NCI-H1694 treated with DMSO at 0.1 percent for 48 hours (cell line): ENCODE measurements around the gene FAM83F.
"Not testable (repeated sequence)": the region's sequence is repeated elsewhere in the genome, so short reads cannot be mapped to it uniquely, and the experiment has no call there.

ENCODE experiments used
- DNase-seq: peaks from one replicate; lab custom pipeline; 2025; lab: John Stamatoyannopoulos, UW

The FAM83F gene

GRCh38 chr22:39994566-39995392 is at the start of gene FAM83F:
Gene FAM83F, plus strand, starts transcription at chr22:39994954. Its CDS starts 89 bp downstream, at chr22:39995043.
- no peak for DNase-seq

DNA sequence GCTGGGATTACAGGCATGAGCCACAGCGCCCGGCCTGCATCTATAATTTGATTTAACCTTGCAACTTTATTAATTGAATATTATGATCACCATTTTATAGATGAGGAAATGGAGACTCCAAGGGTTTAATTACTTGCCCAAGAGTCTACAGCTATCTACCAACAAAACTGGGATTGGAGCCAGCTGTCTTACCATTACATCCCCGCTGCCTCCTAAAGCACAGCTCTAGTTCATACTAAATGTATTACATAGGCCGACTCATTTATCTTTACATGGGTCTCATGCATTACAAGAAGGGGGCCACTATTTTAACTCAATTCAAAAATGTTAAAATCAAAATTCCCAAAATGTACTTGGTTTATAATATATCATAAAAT is 48.6 kb upstream of the FAM83F start:
- no peak for DNase-seq

DNA sequence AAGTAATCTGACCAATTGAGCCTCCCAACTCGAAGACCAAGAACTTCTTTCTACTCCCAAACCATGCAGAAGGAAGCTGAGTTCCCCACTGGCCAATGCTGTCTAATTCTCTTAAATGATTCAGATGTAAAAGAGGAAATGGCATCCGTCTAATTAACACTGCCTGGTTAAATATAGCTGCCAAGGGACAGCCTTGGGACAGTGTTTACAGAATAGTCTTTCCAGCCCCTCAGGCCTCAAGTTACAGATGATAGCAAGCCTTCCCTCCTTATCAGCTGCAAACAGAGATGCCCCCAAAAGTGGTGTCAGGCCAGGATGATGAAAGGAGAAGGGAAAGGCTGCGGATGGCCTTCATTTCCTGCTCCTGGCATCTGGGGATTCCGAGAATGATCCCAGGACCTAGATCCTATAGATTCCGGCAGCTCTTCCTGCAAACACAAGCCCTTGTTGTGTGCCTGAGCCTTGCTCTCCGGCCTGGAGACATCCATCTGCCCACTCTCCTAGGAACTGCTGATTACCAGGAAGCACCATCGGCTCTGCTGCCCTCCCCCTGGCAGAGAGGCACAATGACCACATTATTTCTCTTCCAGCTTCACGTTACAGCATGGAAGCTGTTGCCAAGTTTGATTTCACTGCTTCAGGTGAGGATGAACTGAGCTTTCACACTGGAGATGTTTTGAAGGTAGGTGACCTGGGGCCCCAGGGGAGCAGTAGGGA is 48.1 kb upstream of the FAM83F start:
- DNase-seq: no peak

GRCh38 chr22:39947220-39948216 is 47.2 kb upstream of the FAM83F start:
- DNase-seq: no peak

DNA sequence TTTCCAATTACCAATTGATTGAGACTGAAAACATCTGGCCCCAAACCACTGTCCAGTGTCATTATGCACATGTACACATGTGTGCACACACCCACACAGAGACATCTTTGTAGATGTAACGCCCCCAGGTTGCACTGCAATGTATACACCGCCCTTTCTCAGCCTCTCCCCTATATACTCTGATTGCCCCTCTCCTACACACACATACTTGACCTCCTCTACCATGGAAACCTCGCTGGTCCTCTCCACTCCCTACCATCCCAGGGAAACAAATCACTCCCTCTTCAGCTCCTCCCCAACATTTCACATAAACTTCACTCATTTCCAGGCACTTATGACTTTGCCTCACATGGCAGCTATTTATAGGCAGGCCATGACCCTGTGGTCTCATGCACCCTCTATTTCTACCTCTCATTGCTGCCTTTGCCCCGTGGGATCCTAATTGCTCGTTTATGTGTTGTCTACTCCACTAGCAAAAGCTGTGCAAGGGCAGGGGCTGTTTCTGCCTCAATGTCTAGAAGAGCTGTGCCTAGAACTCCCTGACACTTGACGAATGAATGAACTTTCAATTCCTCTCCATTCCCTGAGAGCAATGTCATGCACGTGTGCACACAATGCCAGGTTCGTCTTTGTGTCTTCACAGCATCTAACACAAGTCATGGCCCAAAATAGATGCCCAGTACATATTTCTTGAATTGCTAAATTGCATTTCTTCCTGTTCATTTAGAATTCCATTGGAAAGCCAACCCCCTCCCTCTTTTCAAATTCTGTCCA is 44.6 kb upstream of the FAM83F start:
- DNase-seq: no peak

GRCh38 chr22:39951603-39952293 is 43.0 kb upstream of the FAM83F start:
- not testable (repeated sequence) for DNase-seq

DNA sequence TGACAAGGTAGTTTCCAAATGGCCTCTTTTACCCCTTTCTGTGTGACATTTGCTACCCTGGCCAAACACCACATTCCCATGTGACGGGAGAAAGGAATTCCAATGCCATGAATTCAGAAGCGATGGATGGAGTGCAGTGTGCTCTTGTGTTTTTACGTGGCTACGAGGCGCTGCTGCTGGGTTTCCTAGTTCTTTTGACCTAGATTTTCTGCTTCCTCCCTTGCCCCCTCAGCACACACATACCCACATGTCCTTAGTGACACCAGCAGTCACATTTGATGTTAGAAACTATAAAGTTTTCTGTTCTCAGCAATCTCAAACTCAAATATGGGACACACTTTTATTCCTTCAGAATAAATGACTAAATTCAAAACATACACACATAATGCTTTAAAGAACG is 42.4 kb upstream of the FAM83F start:
- DNase-seq: no peak

- DNase-seq: no peak
Observed at GRCh38 chr22:39953101-39953500, 41.7 kb upstream of the FAM83F start.

GRCh38 chr22:39954584-39955055 is 40.1 kb upstream of the FAM83F start:
- DNase-seq: no peak

DNA sequence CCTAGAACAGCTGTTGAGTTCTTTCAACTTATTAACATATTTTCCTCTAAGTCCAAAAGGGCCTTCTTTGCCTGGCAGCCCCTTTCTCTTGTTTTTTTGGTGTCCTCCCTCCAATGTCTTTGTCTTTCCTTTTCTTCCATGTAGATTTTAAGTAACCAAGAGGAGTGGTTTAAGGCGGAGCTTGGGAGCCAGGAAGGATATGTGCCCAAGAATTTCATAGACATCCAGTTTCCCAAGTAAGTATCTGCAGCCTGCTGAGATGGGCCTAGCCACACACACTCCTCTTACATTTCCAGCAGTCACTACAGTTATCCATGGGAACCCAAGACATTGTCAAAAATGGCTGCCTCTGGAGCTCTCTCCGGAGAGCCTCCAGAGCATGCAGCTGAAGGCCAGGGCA is 39.1 kb upstream of the FAM83F start:
- no peak for DNase-seq

- DNase-seq: no peak
Observed at GRCh38 chr22:39956932-39957664, 37.7 kb upstream of the FAM83F start.

DNA sequence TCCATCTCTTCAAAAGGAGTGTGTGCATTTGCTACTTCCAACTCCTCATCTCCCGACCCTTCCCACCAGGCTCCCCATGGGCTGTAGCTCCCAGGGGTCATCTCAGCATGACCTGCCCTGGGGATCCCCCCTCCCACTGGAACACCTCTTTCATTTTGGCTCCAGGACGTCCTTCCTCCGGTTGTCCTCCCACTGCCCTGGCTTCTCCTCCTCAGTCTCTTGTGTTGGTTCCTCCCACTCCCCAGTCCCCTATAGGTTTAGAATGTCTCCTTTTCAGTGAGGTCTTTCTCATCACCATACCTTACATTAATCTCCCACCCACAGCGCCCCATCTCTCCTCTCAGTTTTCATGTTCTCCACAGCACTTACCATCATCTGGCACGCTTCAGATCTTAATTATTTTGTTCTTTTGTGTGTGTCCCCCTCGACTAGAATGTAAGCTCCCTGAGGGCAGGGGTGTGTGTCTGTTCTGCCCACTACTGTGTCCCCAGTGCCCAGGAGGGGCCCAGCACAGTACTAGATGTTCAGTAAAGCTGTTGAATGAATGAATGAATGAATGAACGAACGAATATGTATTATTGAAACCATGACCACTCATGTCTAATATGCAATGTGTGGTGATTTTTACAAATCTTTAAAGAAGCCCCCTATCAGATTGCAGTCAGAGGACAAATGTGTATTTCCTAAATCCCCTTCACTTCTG is 36.6 kb upstream of the FAM83F start:
- DNase-seq: no peak

- DNase-seq: no peak
Observed at GRCh38 chr22:39958949-39959639, 35.7 kb upstream of the FAM83F start.

- DNase-seq: no peak
Observed at GRCh38 chr22:39959640-39960447, 34.9 kb upstream of the FAM83F start, which contains the start of gene TMA7B. Gene TMA7B, plus strand, starts transcription at chr22:39960397. Its CDS starts 3,978 bp downstream, at chr22:39964375.

- no peak for DNase-seq
Observed at GRCh38 chr22:39960791-39961746, 33.7 kb upstream of the FAM83F start.

DNA sequence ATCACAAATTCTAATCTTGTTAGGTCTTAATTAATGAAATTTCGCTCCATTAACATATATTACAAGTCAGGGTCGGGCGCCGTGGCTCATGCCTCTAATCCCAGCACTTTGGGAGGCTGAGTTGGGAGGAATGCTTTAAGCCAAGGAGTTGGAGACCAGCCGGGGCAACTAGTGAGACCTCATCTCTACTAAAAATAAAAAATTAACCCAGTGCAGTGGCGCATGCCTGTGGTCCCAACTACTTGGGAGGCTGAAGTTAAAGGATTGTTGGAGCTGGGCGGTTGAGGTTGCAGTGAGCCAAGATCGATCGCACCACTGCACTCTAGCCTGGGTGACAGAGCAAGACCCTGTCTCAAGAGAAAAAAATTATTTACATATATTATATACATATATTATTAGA is 32.7 kb upstream of the FAM83F start:
- DNase-seq: no peak

- DNase-seq: no peak
Observed at GRCh38 chr22:39965748-39966147, 29.0 kb upstream of the FAM83F start.
